ENCODE results near the gene SCGB1D2.

Gene SCGB1D2

DNA sequence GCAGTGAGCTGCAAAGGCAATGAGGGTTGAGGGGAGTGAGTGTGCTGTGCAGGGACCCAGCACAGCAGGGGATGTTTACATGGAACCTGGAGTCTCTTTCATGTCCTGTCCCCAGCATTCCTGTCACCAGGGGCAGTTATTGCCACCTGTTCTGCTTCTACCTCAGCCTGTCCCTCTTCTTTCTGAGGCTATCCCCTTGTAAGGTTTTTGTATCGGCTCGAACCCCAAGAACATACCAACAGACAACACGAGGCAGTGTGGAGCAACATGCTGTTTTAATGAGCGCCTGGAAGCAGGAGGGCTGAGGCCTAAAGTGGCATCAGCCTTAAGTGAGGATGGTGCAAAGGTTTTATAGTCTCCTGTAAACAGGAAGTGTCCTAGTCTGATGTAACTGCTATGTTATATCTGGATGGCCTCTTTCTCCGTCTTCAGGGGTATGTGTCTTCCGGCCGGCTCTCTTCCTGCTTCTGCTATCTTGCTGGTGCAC lies 31.8 kb downstream of the SCGB1D2 start:
- Histone ChIP-seq H3K4me3 (ENCODE audit: low read depth, low read length) (no peak overlapping the region), H3K9me3 (ENCODE audit: severe bottlenecking) (no peaks in the 10 kb centered on the region), H3K27me3 (ENCODE audit: insufficient read depth, low read depth, severe bottlenecking) (no peaks in the 10 kb centered on the region), H3K27ac (no peak overlapping the region), H3K36me3 (no peaks in the 10 kb centered on the region)
- no peak for DNase-seq
- no peak for TF ChIP-seq CTCF (IDR thresholded peaks at IDR 0.05; ENCODE audit: low read depth, low read length)

DNA sequence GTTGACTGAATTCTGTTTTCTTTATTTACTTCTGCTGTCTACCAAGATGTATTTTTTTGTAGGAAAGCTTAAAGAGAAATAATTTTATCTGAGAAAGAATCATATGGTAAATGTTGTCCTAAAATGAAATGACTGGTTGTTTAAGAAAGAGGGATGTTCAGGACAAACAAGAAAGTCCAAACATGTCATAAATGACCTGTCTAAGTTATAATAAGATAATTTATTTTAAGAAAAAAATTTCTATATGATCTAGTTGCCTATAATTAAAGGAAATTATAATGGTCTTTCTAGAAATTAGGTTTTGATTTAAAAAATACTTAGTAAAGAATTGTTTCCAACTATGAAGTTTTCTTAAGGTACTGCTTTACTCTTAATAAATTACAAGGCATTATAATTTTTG lies 38.4 kb downstream of the SCGB1D2 start:
- Histone ChIP-seq H3K4me3 (ENCODE audit: low read depth, low read length) (no peak overlapping the region), H3K9me3 (ENCODE audit: severe bottlenecking) (peaks cover 8% of the 10 kb centered on the region), H3K36me3 (no peaks in the 10 kb centered on the region), H3K27ac (no peak overlapping the region), H3K27me3 (ENCODE audit: insufficient read depth, low read depth, severe bottlenecking) (no peaks in the 10 kb centered on the region)
- DNase-seq: no peak
- TF ChIP-seq CTCF (IDR thresholded peaks at IDR 0.05; ENCODE audit: low read depth, low read length): no peak
